Effector memory CD4-positive, alpha-beta T cell (primary cell): ENCODE measurements around the gene TMEM255B.
"Not testable (repeated sequence)": the region's sequence is repeated elsewhere in the genome, so short reads cannot be mapped to it uniquely, and the experiment has no call there.

ENCODE experiments used
- DNase-seq, 3 donors: peaks; one replicate each; pipeline ENCODE4 v3.0.0-alpha.2; 2020
- H3K27ac ChIP-seq: 2 replicates; pipeline ENCODE4 v1.7.0; 2013; ENCODE audit warnings: mild to moderate bottlenecking, low read length, moderate library complexity; ENCODE audit not compliant: insufficient read depth, poor library complexity, severe bottlenecking
- H3K27me3 ChIP-seq: replicated peaks from 2 replicates; pipeline ENCODE4 v1.7.0; 2013; ENCODE audit warnings: mild to moderate bottlenecking, low read length; ENCODE audit not compliant: insufficient read depth, control insufficient read depth, poor library complexity, severe bottlenecking
- H3K36me3 ChIP-seq: 2 replicates; pipeline ENCODE4 v1.7.0; 2013; ENCODE audit warnings: mild to moderate bottlenecking, low read length, moderate library complexity; ENCODE audit not compliant: control insufficient read depth, insufficient read depth
- H3K4me1 ChIP-seq: 2 replicates; pipeline ENCODE4 v1.7.0; 2013; ENCODE audit warnings: low read length, mild to moderate bottlenecking; ENCODE audit not compliant: control insufficient read depth, insufficient read depth, poor library complexity, severe bottlenecking
- H3K4me3 ChIP-seq: 2 replicates; pipeline ENCODE4 v1.7.0; 2013; ENCODE audit warnings: low read length, low read depth, mild to moderate bottlenecking; ENCODE audit not compliant: insufficient read depth, poor library complexity, severe bottlenecking
- H3K9me3 ChIP-seq: 2 replicates; pipeline ENCODE4 v1.7.0; 2013; ENCODE audit warnings: mild to moderate bottlenecking, low read length, moderate library complexity; ENCODE audit not compliant: control insufficient read depth

TMEM255B gene

GRCh38 chr13:113792886-113793717 lies 34.1 kb downstream of the TMEM255B start:
- DNase-seq, result no peak
- Histone ChIP-seq H3K4me1 (no peaks in the 10 kb centered on the region), H3K27me3 (no peaks in the 10 kb centered on the region), H3K4me3 (no peak overlapping the region), H3K36me3 (no peaks in the 10 kb centered on the region), H3K9me3 (no peaks in the 10 kb centered on the region), H3K27ac (no peak overlapping the region)

DNA sequence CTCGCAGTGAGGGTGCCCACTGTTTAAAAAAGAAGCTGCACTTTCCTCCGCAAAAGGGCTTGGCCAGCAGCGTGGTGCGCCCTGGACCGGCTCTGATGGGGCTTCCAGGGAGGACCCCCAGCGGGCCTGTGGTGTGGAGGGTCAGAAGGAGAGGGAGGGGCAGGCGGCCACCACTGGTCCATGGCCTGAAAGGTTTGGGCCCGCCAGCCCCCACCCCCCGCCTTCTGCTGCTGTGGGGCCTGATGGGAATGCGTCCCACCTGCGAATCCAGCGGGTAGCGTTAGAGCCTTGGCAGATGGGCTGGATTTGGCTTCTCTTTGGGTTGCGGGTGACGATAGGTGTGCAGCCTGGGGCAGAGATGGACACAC lies 34.7 kb downstream of the TMEM255B start:
- H3K9me3 ChIP-seq, result no peaks in the 10 kb centered on the region
- no peaks in the 10 kb centered on the region for H3K27me3 ChIP-seq
- H3K4me1 ChIP-seq, result no peaks in the 10 kb centered on the region
- no peak overlapping the region for H3K4me3 ChIP-seq
- DNase-seq, result no peak
- no peak overlapping the region for H3K27ac ChIP-seq
- H3K36me3 ChIP-seq, result no peaks in the 10 kb centered on the region

DNA sequence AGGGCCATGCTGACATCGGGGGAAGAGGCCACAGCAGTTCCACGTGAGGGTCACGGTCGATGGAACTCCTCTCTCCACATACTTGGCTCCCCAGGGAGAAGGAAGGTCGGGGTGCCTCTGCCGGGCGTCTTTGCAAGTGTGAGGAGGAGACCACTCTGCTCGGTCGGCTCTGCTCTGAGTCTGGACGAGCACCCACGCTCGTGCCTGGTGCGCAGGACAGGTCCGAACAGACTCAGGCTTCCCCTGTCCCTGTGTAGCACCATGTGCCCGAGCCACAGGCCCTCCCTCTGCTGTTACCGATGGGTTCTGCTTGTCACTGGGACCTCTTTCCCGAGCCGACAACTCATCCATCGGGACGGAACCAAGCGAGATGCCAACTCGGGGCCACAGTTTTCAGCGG lies 35.1 kb downstream of the TMEM255B start:
- no peak for DNase-seq
- Histone ChIP-seq H3K4me3 (no peak overlapping the region), H3K4me1 (no peaks in the 10 kb centered on the region), H3K27ac (no peak overlapping the region), H3K36me3 (no peaks in the 10 kb centered on the region), H3K27me3 (no peaks in the 10 kb centered on the region), H3K9me3 (no peaks in the 10 kb centered on the region)

- no peak for DNase-seq
- Histone ChIP-seq H3K4me3 (no peak overlapping the region), H3K4me1 (no peaks in the 10 kb centered on the region), H3K9me3 (no peaks in the 10 kb centered on the region), H3K27me3 (no peaks in the 10 kb centered on the region), H3K36me3 (no peaks in the 10 kb centered on the region), H3K27ac (no peak overlapping the region)
These were observed 35.7 kb downstream of the TMEM255B start for GRCh38 chr13:113794764-113795173.

- DNase-seq, H3K4me3 ChIP-seq, H3K27me3 ChIP-seq, H3K36me3 ChIP-seq, H3K4me1 ChIP-seq, H3K27ac ChIP-seq, H3K9me3 ChIP-seq: not testable (repeated sequence)
These were observed 36.3 kb downstream of the TMEM255B start for GRCh38 chr13:113795362-113795761.

GRCh38 chr13:113796211-113796963 lies 37.4 kb downstream of the TMEM255B start:
- Histone ChIP-seq H3K27me3 (no peaks in the 10 kb centered on the region), H3K9me3 (no peaks in the 10 kb centered on the region), H3K4me1 (no peaks in the 10 kb centered on the region), H3K36me3 (no peaks in the 10 kb centered on the region), H3K4me3 (no peak overlapping the region), H3K27ac (no peak overlapping the region)
- DNase-seq, result no peak

GRCh38 chr13:113796964-113797676 lies 38.1 kb downstream of the TMEM255B start:
- Histone ChIP-seq H3K36me3 (no peaks in the 10 kb centered on the region), H3K4me3 (no peak overlapping the region), H3K27ac (no peak overlapping the region), H3K9me3 (no peaks in the 10 kb centered on the region), H3K4me1 (no peaks in the 10 kb centered on the region), H3K27me3 (no peaks in the 10 kb centered on the region)
- DNase-seq, result no peak

DNA sequence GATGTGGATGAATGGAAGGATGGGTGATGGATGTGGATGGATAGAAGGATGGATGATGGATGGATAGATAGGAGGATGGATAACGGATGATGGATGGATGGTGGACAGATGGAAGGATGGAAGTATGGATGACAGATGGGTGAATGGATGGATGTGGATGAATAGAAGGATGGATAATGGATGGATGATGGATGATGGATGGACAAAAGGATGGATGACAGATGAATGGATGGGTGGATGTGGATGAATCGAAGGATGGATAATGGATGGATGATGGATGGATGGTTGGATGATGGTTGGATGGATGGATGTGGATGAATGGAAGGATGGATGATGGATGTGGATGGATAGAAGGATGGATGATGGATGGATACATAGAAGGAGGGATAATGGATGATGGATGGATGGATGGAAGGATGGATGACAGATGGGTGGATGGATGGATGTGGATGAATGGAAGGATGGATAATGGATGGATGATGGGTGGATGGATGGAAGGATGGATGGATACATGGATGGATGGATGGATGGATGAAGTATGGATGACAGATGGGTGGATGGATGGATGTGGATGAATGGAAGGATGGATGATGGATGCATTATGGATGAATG lies 39.3 kb downstream of the TMEM255B start:
- Histone ChIP-seq H3K27ac (no peak overlapping the region), H3K4me3 (no peak overlapping the region), H3K4me1 (no peaks in the 10 kb centered on the region), H3K36me3 (no peaks in the 10 kb centered on the region), H3K27me3 (no peaks in the 10 kb centered on the region), H3K9me3 (no peaks in the 10 kb centered on the region)
- DNase-seq, result no peak

GRCh38 chr13:113800576-113800926 lies 41.5 kb downstream of the TMEM255B start:
- Histone ChIP-seq H3K36me3 (no peaks in the 10 kb centered on the region), H3K27ac (no peak overlapping the region), H3K27me3 (no peaks in the 10 kb centered on the region), H3K4me1 (no peaks in the 10 kb centered on the region), H3K9me3 (no peaks in the 10 kb centered on the region), H3K4me3 (no peak overlapping the region)
- DNase-seq, result no peak
